Measurements from ENCODE around the gene NRSN2. TPM values are rescaled to one million over a fixed set of nuclear protein-coding genes. Genes with fewer than 3 reads are reported as not detected.

Gene NRSN2
- total and polyA plus RNA-seq, 2 of the 4 experiments (the other 2 are of a cell fraction) = 9.9 to 101 TPM

GRCh38 chr20:389220-389619 is 42.3 kb downstream of the NRSN2 start:
- Histone ChIP-seq H3K4me1 (ENCODE audit: control insufficient read depth, insufficient read depth, low read length) (no peaks in the 10 kb centered on the region), H4K91ac (ENCODE audit: insufficient read depth, low read depth, low read length) (no peak overlapping the region), H3K9me3 (ENCODE audit: control insufficient read depth, insufficient read depth, low read length) (no peaks in the 10 kb centered on the region), H3K14ac (replicated peaks; ENCODE audit: low read depth, low read length) (no peak overlapping the region), H3K79me1 (ENCODE audit: low read depth in 1 of 2, low read length in 2 of 2) (peaks cover 25 to 50% of the 10 kb centered on the region in 2 experiments), H2BK15ac (ENCODE audit: low read depth, low read length) (no peak overlapping the region), H3K36me3 (ENCODE audit: control insufficient read depth, insufficient read depth, low read length) (peaks cover 44% of the 10 kb centered on the region), H4K20me1 (ENCODE audit: insufficient read depth, low read length) (peaks cover 51% of the 10 kb centered on the region), H3K23ac (ENCODE audit: low read depth, low read length) (no peak overlapping the region), H2AK9ac (replicated peaks; ENCODE audit: low read depth, low read length, poor library complexity) (no peak overlapping the region), H3K9ac (ENCODE audit: low read depth, low read length) (no peak overlapping the region), H3K27ac (ENCODE audit: insufficient read depth, low read length) (no peak overlapping the region), H2AK5ac (ENCODE audit: low read depth, low read length) (no peak overlapping the region), H4K8ac (ENCODE audit: low read depth in 2 of 2, low read length in 2 of 2) (no peak overlapping the region), H2BK20ac (ENCODE audit: low read depth, low read length) (no peak overlapping the region), H2BK120ac (ENCODE audit: low read depth, low read length) (no peak overlapping the region), H2BK5ac (ENCODE audit: low read depth, low read length, poor library complexity, severe bottlenecking) (no peak overlapping the region), H3K9me1 (ENCODE audit: insufficient read depth, low read length) (peaks cover 7% of the 10 kb centered on the region; the same call in 1 of the 2 replicates), H3K56ac (ENCODE audit: extremely low read depth, insufficient read depth, low read length) (no peak overlapping the region), H3K4me2 (ENCODE audit: low read depth, low read length) (no peak overlapping the region), H4K5ac (ENCODE audit: low read depth, low read length) (no peak overlapping the region), H3K18ac (ENCODE audit: low read depth, low read length) (no peak overlapping the region), H3K4me3 (ENCODE audit: insufficient read depth, low read depth, low read length) (no peak overlapping the region), H3K27me3 (ENCODE audit: control insufficient read depth, insufficient read depth, low read length) (no peaks in the 10 kb centered on the region), H2AFZ (replicated peaks; ENCODE audit: low read length, poor library complexity) (no peak overlapping the region), H3K4ac (ENCODE audit: low read depth, low read length) (no peak overlapping the region)
- TF ChIP-seq MAFK (IDR thresholded peaks at IDR 0.05; ENCODE audit: low read depth, low read length) (no peak), MXI1 (IDR thresholded peaks at IDR 0.05; ENCODE audit: borderline replicate concordance, low read depth, low read length) (no peak), NFE2L2 (IDR thresholded peaks at IDR 0.05; ENCODE audit: low read depth, low read length) (no peak), RCOR1 (IDR thresholded peaks at IDR 0.05; ENCODE audit: insufficient replicate concordance, low read length) (no peak), USF2 (IDR thresholded peaks at IDR 0.05; ENCODE audit: low read depth, low read length) (no peak), ELK1 (IDR thresholded peaks at IDR 0.05; ENCODE audit: borderline replicate concordance, low read depth, low read length) (no peak), BHLHE40 (IDR thresholded peaks at IDR 0.05; ENCODE audit: low read depth, low read length) (no peak), MAZ (IDR thresholded peaks at IDR 0.05; ENCODE audit: borderline replicate concordance, low read depth, low read length) (no peak), RAD21 (IDR thresholded peaks at IDR 0.05; ENCODE audit: low read length) (no peak)
- in situ Hi-C loops (cut with MboI; ENCODE audit: low sequenced_read_pairs) (no loop called here), dilution Hi-C loops (cut with HindIII; ENCODE audit: low sequenced_read_pairs, unreplicated experiment) (no loop called here), intact Hi-C loops (cut with micrococcal nuclease) (no loop called here)
- POLR2A ChIA-PET (ENCODE audit: unreplicated experiment) = no interaction called here
- CTCF ChIA-PET = no interaction called here
- ATAC-seq (ENCODE audit: low read depth) (no peak), DNase-seq (no peak)
- WGBS, 2 experiments (ENCODE audit: extremely low coverage in 2 of 2, insufficient read length in 1 of 2) = 83% methylated on average over 1 of the region's 6 CpGs; no CpG with 5 or more reads in 1 of the 2 experiments
- BruUV-seq (replicated peaks) = no TSS peak

Data from IMR-90 (cell line).